A673 (cell line): ENCODE measurements around the gene TMEM233. TPM values are rescaled to one million over a fixed set of nuclear protein-coding genes. Genes with fewer than 3 reads are reported as not detected.

Experiments used
- BruUV-seq: library from RNA; stranded (reverse); fragments of 400-500 nt; replicated peaks from 2 replicates; lab custom pipeline; 2021; lab: Mats Ljungman, UMichigan
- CTCF ChIA-PET: fragments of 300-600 bp; sonication (Branson Sonifier 250); formaldehyde crosslinking; loops from one replicate; lab custom pipeline; 2022; ENCODE audit warnings: antibody characterized with exemption; lab: Charles Lee
- POLR2A ChIA-PET: fragments of 300-600 bp; sonication (Branson Sonifier 250); formaldehyde crosslinking; loops from one replicate; lab custom pipeline; 2022; ENCODE audit warnings: antibody characterized with exemption; ENCODE audit not compliant: low non-redundant PET; lab: Charles Lee
- DNase-seq: peaks from one replicate; pipeline ENCODE4 v3.0.0-alpha.2; 2015; ENCODE audit warnings: low spot score
- H3K27ac ChIP-seq: fragments of 200-600 bp; sonication (generic); 2 replicates; pipeline ENCODE4 v1.5.1; 2016; ENCODE audit warnings: mixed run types, low read depth, mild to moderate bottlenecking, mixed read lengths, antibody characterized with exemption, low read length; ENCODE audit not compliant: poor library complexity, severe bottlenecking
- H3K27me3 ChIP-seq: fragments of 200-600 bp; sonication (generic); replicated peaks from 2 replicates; pipeline ENCODE4 v1.6.1; 2017; ENCODE audit warnings: mixed run types, low read depth, mild to moderate bottlenecking, mixed read lengths, antibody characterized with exemption, low read length; ENCODE audit not compliant: insufficient read depth, poor library complexity
- H3K36me3 ChIP-seq: fragments of 200-600 bp; sonication (generic); 2 replicates; pipeline ENCODE4 v1.6.1; 2016; ENCODE audit warnings: mixed run types, mild to moderate bottlenecking, mixed read lengths, antibody characterized with exemption, low read length; ENCODE audit not compliant: insufficient read depth, poor library complexity, severe bottlenecking
- H3K4me1 ChIP-seq: fragments of 200-600 bp; sonication (generic); 2 replicates; pipeline ENCODE4 v1.6.1; 2017; ENCODE audit warnings: mixed run types, mild to moderate bottlenecking, mixed read lengths, antibody characterized with exemption, low read length; ENCODE audit not compliant: insufficient read depth, poor library complexity, severe bottlenecking
- H3K4me3 ChIP-seq: fragments of 200-600 bp; sonication (generic); 2 replicates; pipeline ENCODE4 v1.5.1; 2016; ENCODE audit warnings: low read depth, mixed run types, mild to moderate bottlenecking, mixed read lengths, low read length; ENCODE audit not compliant: poor library complexity, severe bottlenecking
- H3K9me3 ChIP-seq: fragments of 200-600 bp; sonication (generic); 2 replicates; pipeline ENCODE4 v1.6.1; 2016; ENCODE audit warnings: mixed run types, low read depth, mild to moderate bottlenecking, mixed read lengths, antibody characterized with exemption, low read length; ENCODE audit not compliant: poor library complexity, severe bottlenecking
- EZH2 ChIP-seq: fragments of 200-600 bp; sonication (generic); IDR thresholded peaks from 2 replicates; pipeline ENCODE4 v1.6.1; 2017; ENCODE audit warnings: borderline replicate concordance, low read depth, mild to moderate bottlenecking, mixed read lengths, antibody characterized with exemption, low read length; ENCODE audit not compliant: poor library complexity, severe bottlenecking
- intact Hi-C: fragments of 100-400 bp; cut with micrococcal nuclease; formaldehyde crosslinking; loops from one replicate; pipeline ENCODE4 v1.10.0; 2022; ENCODE audit not compliant: unreplicated experiment
- total RNA-seq: library from RNA; stranded (reverse); gene quantifications from 2 replicates; pipeline ENCODE4 v1.2.3, GENCODE V29; 2021
- TF ChIP-seq, protein P1 (sequence below): fragments of 300-800, 200-600 bp; sonication (generic); conservative IDR thresholded peaks from 2 replicates; pipeline ENCODE4 v1.5.1; 2017; ENCODE audit warnings: low read depth, mild to moderate bottlenecking, antibody characterized with exemption, low read length, moderate library complexity, mixed read lengths

Gene TMEM233
- total RNA-seq, 1 experiment from 2014 or later, result 10.7 TPM

DNA sequence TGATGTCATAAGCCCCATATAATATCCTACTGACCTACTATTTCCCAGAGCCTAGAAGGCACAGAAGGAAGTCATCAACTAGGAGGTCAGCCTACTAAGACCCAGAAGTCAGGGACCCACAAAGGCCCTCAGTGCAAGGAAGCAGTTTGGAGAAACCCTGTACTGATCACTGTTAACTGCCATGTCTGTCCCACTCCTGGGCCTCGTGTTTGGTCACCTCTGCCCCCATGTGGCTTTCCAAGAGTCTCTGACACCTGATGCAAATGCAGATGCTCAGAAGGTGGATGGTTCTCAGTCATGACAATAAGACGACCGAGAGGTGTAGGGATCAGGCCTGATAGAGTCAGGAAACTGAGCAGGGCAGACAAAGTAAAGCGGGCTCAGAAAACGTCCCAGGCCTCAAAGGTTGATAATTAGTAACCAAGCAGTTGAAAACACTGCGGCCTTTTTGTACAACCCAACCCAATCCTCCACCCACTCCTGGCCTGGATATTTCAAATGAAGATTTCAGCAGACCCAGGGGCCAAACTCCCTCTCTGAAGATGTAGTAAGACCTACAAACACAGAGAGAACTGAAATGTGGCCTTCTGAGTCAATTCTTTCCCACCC, 97.7 kb downstream of the TMEM233 start:
- H3K4me1 ChIP-seq, result peaks cover 26% of the 10 kb centered on the region
- no peak for DNase-seq
- no peak overlapping the region for H3K4me3 ChIP-seq
- no peak overlapping the region for H3K27ac ChIP-seq
- no peaks in the 10 kb centered on the region for H3K9me3 ChIP-seq
- H3K36me3 ChIP-seq, result peaks cover 16% of the 10 kb centered on the region
- intact Hi-C loops, result no loop called here
- POLR2A ChIA-PET, result no interaction called here
- TF ChIP-seq, protein P1, sequence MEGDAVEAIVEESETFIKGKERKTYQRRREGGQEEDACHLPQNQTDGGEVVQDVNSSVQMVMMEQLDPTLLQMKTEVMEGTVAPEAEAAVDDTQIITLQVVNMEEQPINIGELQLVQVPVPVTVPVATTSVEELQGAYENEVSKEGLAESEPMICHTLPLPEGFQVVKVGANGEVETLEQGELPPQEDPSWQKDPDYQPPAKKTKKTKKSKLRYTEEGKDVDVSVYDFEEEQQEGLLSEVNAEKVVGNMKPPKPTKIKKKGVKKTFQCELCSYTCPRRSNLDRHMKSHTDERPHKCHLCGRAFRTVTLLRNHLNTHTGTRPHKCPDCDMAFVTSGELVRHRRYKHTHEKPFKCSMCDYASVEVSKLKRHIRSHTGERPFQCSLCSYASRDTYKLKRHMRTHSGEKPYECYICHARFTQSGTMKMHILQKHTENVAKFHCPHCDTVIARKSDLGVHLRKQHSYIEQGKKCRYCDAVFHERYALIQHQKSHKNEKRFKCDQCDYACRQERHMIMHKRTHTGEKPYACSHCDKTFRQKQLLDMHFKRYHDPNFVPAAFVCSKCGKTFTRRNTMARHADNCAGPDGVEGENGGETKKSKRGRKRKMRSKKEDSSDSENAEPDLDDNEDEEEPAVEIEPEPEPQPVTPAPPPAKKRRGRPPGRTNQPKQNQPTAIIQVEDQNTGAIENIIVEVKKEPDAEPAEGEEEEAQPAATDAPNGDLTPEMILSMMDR, result no peak
- no peak for TF ChIP-seq EZH2
- no peaks in the 10 kb centered on the region for H3K27me3 ChIP-seq
- CTCF ChIA-PET, result no interaction called here
- no TSS peak for BruUV-seq

DNA sequence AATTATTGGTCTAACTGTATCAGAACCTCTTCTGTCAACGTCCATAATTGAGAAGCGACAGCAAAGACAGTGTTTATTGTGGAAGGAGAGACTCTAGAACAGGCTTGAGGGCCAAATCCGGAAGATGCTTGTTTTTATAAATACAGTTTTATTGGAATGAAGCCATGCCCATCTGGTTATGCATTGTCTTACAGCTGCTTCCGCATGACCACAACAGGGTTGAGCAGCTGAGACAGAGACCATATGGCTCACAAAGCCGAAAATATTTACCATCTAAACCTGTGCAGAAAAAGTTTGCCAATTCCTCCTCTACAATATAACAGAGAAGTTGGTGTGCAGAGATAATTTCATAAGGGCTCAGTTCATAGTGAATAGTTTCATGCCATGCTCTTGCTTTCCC, 98.8 kb downstream of the TMEM233 start:
- peak; percentile 22 for DNase-seq
- H3K27ac ChIP-seq, result peak overlapping the region; percentile 68
- peaks cover 13% of the 10 kb centered on the region for H3K36me3 ChIP-seq
- no peaks in the 10 kb centered on the region for H3K27me3 ChIP-seq
- intact Hi-C loops, result no loop called here
- H3K9me3 ChIP-seq, result no peaks in the 10 kb centered on the region
- no peak overlapping the region for H3K4me3 ChIP-seq
- CTCF ChIA-PET, result no interaction called here
- peaks cover 26% of the 10 kb centered on the region for H3K4me1 ChIP-seq
- TF ChIP-seq, protein P1, result no peak
- TF ChIP-seq EZH2, result no peak
- no TSS peak for BruUV-seq
- POLR2A ChIA-PET, result no interaction called here

Other genes starting within 250 kb of the TMEM233 start
- 33.7 and 34.1 TPM in 2 replicates for gene PRKAB1, start 74.4 kb downstream of the TMEM233 start, total RNA-seq